CD4-positive, alpha-beta T cell treated with Interleukin-10 for 1 hour (primary cell): ENCODE results near the gene SYK.

ENCODE experiments used
- DNase-seq: peaks from one replicate; pipeline ENCODE4 v3.0.0-alpha.2; 2020

Gene SYK

GRCh38 chr9:90854637-90855175 lies 53.1 kb downstream of the SYK start:
- no peak for DNase-seq

GRCh38 chr9:90855208-90855902 lies 53.7 kb downstream of the SYK start:
- DNase-seq, result no peak

DNA sequence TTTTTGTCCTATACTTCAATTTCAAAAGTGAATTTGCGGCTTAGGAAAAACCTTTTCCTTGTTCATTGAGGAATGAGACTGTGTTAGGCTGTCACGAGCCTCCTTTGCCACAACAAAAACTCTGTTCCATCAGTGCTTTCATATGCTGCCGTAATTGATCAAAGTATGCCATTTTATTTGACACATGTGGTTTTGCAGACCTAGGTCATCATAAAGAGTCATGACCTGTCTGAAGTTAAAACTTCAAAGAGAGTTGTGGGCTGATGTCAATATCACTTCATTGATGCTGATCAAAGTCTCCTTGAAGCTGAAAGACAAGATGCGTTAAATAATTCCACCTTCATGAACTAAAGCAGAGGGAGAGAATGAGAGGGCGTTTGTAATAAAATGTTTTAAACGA lies 55.5 kb downstream of the SYK start:
- no peak for DNase-seq

GRCh38 chr9:90857855-90858254 lies 56.2 kb downstream of the SYK start:
- DNase-seq, result no peak

- DNase-seq, result no peak
These were observed 56.9 kb downstream of the SYK start for GRCh38 chr9:90858457-90858901.

DNA sequence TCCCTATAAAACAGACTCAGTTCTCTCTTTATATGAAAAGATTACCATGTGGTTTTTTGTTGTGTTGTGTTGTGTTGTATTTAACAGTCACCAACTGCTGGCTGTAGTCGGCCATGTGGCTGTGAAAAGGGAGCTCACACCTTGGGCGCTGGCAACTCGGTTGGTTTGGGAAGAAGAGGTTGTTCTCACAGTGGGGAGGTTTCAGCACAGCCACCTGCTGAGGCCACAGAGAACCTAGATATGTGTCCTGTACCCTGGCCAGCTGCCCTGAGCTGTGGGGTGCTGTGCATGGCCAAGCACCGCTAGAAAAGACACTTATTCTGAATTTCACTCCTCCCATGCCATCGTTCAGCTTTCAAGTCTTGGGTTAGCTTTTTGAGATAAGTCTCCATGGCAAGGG lies 58.8 kb downstream of the SYK start:
- DNase-seq, result no peak

- DNase-seq, result no peak
These were observed 59.2 kb downstream of the SYK start for GRCh38 chr9:90860826-90861225.

DNA sequence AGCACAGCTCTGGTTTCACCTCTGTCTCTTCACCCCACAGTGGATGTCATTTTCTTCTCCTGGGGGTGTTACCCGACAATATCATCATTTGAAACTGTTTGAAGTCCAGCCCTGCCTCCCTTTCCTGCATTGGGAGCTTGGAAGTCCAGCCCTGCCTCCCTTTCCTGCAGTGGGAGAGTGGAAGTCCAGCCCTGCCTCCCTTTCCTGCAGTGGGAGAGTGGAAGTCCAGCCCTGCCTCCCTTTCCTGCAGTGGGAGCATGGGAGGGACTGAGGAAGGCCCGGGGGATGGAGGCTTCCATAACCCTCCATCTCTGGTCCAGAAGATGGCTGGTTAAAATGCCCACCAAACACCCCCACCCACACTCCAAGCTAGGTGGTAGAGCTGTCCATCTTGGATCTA lies 59.8 kb downstream of the SYK start:
- no peak for DNase-seq

GRCh38 chr9:90861826-90862740 lies 60.5 kb downstream of the SYK start:
- no peak for DNase-seq

- DNase-seq, result no peak
These were observed 63.2 kb downstream of the SYK start for GRCh38 chr9:90864779-90865178.

DNA sequence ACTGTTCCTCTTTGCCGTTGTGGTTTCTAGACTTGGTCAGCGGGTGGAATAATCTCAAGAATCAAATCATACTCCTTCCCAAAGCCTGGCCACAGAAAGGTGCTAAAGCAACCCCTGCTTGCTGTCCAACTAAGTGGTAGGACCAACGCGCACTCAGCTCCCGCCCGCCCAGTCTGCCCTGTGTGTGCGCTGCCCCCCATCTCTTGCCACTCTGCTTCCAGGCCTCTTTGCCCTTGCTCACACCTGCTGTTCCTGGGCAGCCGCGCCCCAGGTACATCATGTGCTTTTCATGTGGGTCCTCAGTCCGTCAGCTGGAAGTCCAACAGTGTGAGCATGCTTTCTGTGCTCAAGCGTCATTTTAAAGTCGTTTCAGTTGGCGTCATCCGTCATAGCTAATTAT lies 65.5 kb downstream of the SYK start:
- DNase-seq, result no peak

DNA sequence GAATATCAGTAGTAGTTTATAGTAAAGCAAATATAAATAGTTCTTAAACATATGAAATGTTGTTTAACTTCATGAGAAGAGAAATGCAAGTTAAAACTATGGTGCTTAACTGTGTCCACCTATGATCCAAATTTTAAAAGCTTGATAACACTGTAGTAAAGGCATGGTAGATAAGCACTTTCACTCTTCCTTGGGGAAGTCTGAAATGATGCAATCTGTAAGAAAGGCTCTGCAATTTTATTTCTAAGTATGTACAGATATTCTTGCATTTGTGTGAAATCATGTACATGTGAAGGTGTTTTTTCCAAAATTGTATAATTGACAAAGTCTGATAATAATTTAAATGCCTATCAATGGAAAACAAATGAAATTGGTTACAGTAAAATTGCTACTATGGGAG lies 66.9 kb downstream of the SYK start:
- DNase-seq, result no peak

GRCh38 chr9:90869361-90869760 lies 67.7 kb downstream of the SYK start:
- DNase-seq, result no peak

- DNase-seq, result peak; percentile 51
These were observed 69.2 kb downstream of the SYK start for GRCh38 chr9:90870621-90871326.

GRCh38 chr9:90871327-90871935 lies 69.8 kb downstream of the SYK start:
- no peak for DNase-seq

- no peak for DNase-seq
These were observed 71.2 kb downstream of the SYK start for GRCh38 chr9:90872835-90873294.

DNA sequence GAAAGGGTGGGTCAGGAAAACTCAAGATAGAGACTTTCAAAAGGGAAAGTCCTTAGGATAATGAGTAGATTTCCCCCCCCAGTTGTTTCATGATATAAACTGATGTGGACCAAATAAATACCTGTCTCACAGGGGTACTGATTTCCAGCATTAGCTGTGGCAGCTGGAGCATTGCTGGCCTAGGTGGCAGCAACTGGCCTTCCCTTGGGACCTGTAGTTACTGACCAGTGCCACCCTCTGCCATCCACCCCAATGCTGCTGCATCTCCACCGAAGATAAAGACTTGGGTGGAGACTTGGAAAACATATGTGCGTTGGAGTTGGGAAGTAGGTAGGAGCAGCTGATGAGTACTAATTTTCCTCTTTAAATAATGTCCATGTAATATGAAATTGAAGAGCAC lies 71.8 kb downstream of the SYK start:
- DNase-seq, result no peak

DNA sequence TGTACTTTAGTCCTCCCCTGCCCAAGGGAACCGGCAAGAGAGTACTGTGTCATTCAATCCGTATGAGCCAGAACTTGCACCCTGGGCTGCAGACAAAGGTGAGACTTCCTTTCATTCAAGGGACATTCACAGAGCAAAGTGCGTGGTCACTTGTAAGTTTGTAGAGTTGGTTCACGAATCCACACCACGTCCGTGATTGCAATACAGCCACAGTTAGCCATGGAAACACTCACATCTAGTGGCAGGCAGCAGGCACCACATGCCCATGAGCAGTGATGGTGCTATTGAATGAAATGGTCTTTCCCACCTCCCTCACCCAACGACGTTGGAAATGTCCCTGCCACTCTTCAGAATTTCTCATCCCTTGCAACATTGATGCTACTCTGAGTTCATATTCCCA lies 72.6 kb downstream of the SYK start:
- DNase-seq, result no peak

GRCh38 chr9:90878562-90878961 lies 76.9 kb downstream of the SYK start:
- DNase-seq, result no peak

- no peak for DNase-seq
These were observed 78.4 kb downstream of the SYK start for GRCh38 chr9:90880066-90880465.

DNA sequence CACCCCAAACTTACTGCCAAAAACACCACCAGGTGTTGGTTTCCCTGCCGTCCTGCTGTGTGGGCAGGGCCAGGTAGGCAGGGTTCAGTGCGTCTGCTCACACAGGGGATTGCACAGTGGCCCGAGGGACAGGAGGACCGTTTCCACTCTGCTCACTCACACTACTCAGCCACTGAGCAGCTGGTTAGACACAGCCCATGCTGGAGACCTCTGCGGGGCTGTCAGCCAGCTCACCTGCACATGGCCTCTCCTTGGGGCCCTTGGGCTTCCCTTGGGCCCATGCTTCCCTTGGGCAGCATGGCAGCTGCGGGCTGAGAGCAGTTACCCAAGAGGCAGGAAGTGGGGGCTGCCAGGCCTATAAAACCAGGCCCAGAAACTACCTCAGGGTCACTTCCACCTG lies 79.0 kb downstream of the SYK start:
- DNase-seq, result no peak

GRCh38 chr9:90881648-90882047 lies 80.0 kb downstream of the SYK start:
- DNase-seq, result no peak
